ENCODE results near the gene CGB8.
A peak's percentile ranks its signal among the peaks of the same experiment; 100 is the strongest.
"Not testable (repeated sequence)": the region's sequence is repeated elsewhere in the genome, so short reads cannot be mapped to it uniquely, and the experiment has no call there.

The CGB8 gene

GRCh38 chr19:49057636-49058234 lies 8.8 kb upstream of the CGB8 start, which contains the start of gene CGB7:
Gene CGB7, minus strand, starts transcription at chr19:49057749. Its CDS starts 2,374 bp downstream, at chr19:49055375.
- peak in 1 of 2 experiments; percentile 74 for DNase-seq (ENCODE audit: low spot score in 2 of 2)
- H3K9me3 ChIP-seq = no peaks in the 10 kb centered on the region
- H3K4me1 ChIP-seq = peaks cover 4% of the 10 kb centered on the region
- H3K27me3 ChIP-seq (ENCODE audit: low read depth) = no peaks in the 10 kb centered on the region
- peak within 1 kb of the TSS; percentile 54 for H3K4me3 ChIP-seq
- in situ Hi-C loops (cut with MboI; ENCODE audit: low sequenced_read_pairs) = no loop called here
- no peaks in the 10 kb centered on the region for H3K36me3 ChIP-seq (replicated peaks)

GRCh38 chr19:49056902-49057596 lies 8.1 kb upstream of the CGB8 start:
- H3K27me3 ChIP-seq (ENCODE audit: low read depth); H3K36me3 ChIP-seq (replicated peaks); H3K9me3 ChIP-seq; H3K4me1 ChIP-seq; DNase-seq (ENCODE audit: low spot score in 2 of 2); in situ Hi-C loops (cut with MboI; ENCODE audit: low sequenced_read_pairs): not testable (repeated sequence)
- peak overlapping the region; percentile 54 for H3K4me3 ChIP-seq

DNA sequence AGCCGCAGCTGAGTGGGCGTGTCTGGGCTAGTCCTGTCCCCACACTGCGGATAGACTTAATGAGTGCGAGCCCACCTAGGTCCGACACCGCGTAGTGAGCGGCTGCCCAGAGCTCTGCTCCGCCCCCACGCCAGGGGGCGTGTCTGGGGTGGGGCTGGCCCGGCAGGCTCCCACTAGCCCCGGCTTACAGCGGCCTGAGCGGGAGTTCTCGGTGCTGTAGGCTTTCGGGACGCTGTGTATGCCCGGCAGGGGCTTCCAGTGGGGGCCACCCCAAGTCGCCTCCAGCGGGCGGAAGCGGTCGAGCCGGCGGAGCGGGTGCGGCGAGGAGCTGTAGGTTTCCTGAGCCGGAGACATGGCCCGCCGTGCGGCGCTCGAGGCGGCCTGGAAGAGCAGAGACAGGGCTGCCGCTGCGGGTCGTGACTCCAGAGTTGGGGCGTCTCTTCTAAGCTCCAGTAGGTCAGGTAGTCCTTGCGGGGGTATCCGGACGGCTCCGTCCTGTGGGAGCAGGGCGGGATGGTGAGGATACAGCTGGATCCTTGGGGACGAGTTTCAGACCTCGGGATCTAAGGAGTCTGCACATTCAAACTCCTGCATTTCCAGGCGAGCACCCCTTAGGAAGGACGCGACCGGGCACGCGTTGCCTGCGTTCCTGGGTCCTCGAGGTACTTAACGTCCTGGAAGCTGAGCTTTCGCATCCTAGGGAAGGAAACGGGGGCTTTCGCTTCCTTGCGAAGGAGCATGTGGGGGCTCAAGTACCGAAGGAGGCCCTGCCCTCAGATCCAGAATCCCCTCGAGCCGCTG lies 7.4 kb upstream of the CGB8 start:
- H3K4me3 ChIP-seq = peak overlapping the region; percentile 54
- H3K9me3 ChIP-seq = no peaks in the 10 kb centered on the region
- peaks cover 4% of the 10 kb centered on the region for H3K4me1 ChIP-seq
- in situ Hi-C loops (cut with MboI; ENCODE audit: low sequenced_read_pairs) = no loop called here
- H3K27me3 ChIP-seq (ENCODE audit: low read depth) = no peaks in the 10 kb centered on the region
- DNase-seq (ENCODE audit: low spot score in 2 of 2) = peak; percentile 67 to 87
- H3K36me3 ChIP-seq (replicated peaks) = no peaks in the 10 kb centered on the region

DNA sequence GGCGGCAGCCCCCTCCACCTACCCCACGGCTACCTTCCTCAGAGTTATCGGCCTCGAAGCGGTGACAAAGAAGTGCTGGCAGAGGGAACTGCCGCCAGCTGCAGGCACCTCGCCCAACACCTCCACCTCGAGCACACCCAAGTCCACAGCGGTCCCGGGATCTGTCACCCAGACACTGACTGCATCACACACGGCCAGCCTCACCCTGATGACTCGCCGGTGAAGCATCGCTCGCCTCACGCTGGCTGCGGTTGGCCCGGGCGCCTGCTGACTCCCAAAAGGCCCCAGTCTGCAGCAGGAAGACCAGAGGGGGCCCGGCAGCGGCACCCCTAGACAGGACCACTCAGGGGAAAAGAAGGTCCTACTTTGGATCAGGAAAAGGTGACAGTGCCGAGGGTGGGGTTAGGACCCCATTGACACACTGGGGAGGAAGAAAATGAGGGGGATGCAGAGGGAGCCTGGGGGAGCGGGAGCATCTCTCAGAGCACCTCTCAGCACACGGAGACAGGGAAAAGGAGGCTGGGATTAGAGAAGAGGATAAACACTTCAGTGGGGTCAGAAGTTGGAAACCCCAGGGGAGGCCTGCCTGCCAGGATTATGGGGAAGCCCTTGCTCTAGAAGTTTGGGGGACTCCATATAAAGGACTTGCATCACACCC lies 1.6 kb upstream of the CGB8 start:
- in situ Hi-C loops (cut with MboI; ENCODE audit: low sequenced_read_pairs); H3K9me3 ChIP-seq; H3K4me3 ChIP-seq; H3K27me3 ChIP-seq (ENCODE audit: low read depth); H3K4me1 ChIP-seq; H3K36me3 ChIP-seq (replicated peaks); DNase-seq (ENCODE audit: low spot score in 2 of 2): not testable (repeated sequence)

GRCh38 chr19:49049834-49050233 lies 923 bp upstream of the CGB8 start:
- DNase-seq (ENCODE audit: low spot score in 2 of 2); H3K27me3 ChIP-seq (ENCODE audit: low read depth); H3K4me3 ChIP-seq; in situ Hi-C loops (cut with MboI; ENCODE audit: low sequenced_read_pairs); H3K36me3 ChIP-seq (replicated peaks); H3K4me1 ChIP-seq; H3K9me3 ChIP-seq: not testable (repeated sequence)

- DNase-seq (ENCODE audit: low spot score in 2 of 2); H3K4me3 ChIP-seq; H3K4me1 ChIP-seq; in situ Hi-C loops (cut with MboI; ENCODE audit: low sequenced_read_pairs); H3K27me3 ChIP-seq (ENCODE audit: low read depth); H3K36me3 ChIP-seq (replicated peaks); H3K9me3 ChIP-seq: not testable (repeated sequence)
These were observed 5.4 kb downstream of the CGB8 start, which contains the start of gene CGB5 for GRCh38 chr19:49043548-49043947. Gene CGB5, plus strand, starts transcription at chr19:49043848. Its CDS starts 362 bp downstream, at chr19:49044210.

DNA sequence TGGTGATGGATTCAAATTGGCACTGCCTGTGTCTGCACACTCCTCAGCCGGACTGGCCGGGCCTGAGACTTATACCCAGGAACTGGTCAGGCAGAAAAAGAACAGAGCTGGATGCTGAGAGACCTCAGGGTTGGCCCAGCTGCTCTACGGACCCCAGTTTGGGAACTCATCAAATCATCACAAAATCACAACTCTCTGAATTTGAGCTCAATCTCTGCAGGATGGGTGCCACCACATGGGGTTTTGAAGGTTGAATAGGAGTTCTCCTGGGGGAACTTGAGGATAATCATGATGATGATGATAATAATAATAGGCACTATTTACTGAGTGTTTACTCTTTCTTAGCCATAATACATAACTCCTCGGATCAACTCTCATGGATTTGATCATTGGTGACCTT lies 6.2 kb downstream of the CGB8 start:
- H3K27me3 ChIP-seq (ENCODE audit: low read depth); in situ Hi-C loops (cut with MboI; ENCODE audit: low sequenced_read_pairs); H3K4me3 ChIP-seq; DNase-seq (ENCODE audit: low spot score in 2 of 2); H3K9me3 ChIP-seq; H3K36me3 ChIP-seq (replicated peaks); H3K4me1 ChIP-seq: not testable (repeated sequence)

GRCh38 chr19:49042177-49042576 lies 6.7 kb downstream of the CGB8 start:
- H3K4me1 ChIP-seq = no peaks in the 10 kb centered on the region
- H3K27me3 ChIP-seq (ENCODE audit: low read depth) = no peaks in the 10 kb centered on the region
- H3K4me3 ChIP-seq = no peak overlapping the region
- no peaks in the 10 kb centered on the region for H3K9me3 ChIP-seq
- H3K36me3 ChIP-seq (replicated peaks) = no peaks in the 10 kb centered on the region
- no peak for DNase-seq (ENCODE audit: low spot score in 2 of 2)
- in situ Hi-C loops (cut with MboI; ENCODE audit: low sequenced_read_pairs) = no loop called here

GRCh38 chr19:49039736-49040135 lies 9.2 kb downstream of the CGB8 start:
- DNase-seq (ENCODE audit: low spot score in 2 of 2); H3K4me3 ChIP-seq; H3K4me1 ChIP-seq; H3K36me3 ChIP-seq (replicated peaks); in situ Hi-C loops (cut with MboI; ENCODE audit: low sequenced_read_pairs); H3K9me3 ChIP-seq; H3K27me3 ChIP-seq (ENCODE audit: low read depth): not testable (repeated sequence)

- H3K9me3 ChIP-seq; H3K4me1 ChIP-seq; DNase-seq (ENCODE audit: low spot score in 2 of 2); H3K4me3 ChIP-seq; in situ Hi-C loops (cut with MboI; ENCODE audit: low sequenced_read_pairs); H3K27me3 ChIP-seq (ENCODE audit: low read depth); H3K36me3 ChIP-seq (replicated peaks): not testable (repeated sequence)
These were observed 10.2 kb downstream of the CGB8 start for GRCh38 chr19:49038557-49039276.

- H3K36me3 ChIP-seq (replicated peaks); H3K4me3 ChIP-seq; H3K4me1 ChIP-seq; H3K27me3 ChIP-seq (ENCODE audit: low read depth); DNase-seq (ENCODE audit: low spot score in 2 of 2); in situ Hi-C loops (cut with MboI; ENCODE audit: low sequenced_read_pairs); H3K9me3 ChIP-seq: not testable (repeated sequence)
These were observed 10.8 kb downstream of the CGB8 start for GRCh38 chr19:49038111-49038510.

GRCh38 chr19:49036815-49037214 lies 12.1 kb downstream of the CGB8 start, which contains the start of gene CGB1:
Gene CGB1, minus strand, starts transcription at chr19:49036895. Its CDS starts 184 bp downstream, at chr19:49036711.
- H3K36me3 ChIP-seq (replicated peaks); in situ Hi-C loops (cut with MboI; ENCODE audit: low sequenced_read_pairs); H3K9me3 ChIP-seq; H3K27me3 ChIP-seq (ENCODE audit: low read depth); H3K4me1 ChIP-seq: not testable (repeated sequence)
- DNase-seq (ENCODE audit: low spot score in 2 of 2) = peak; percentile 64 to 89
- H3K4me3 ChIP-seq = peak within 1 kb of the TSS; percentile 13; the same call in 1 of the 2 replicates

GRCh38 chr19:49031642-49032301 lies 17.1 kb downstream of the CGB8 start, which contains the start of gene CGB2:
Gene CGB2, plus strand, starts transcription at chr19:49031890. Its CDS starts 206 bp downstream, at chr19:49032096.
- DNase-seq (ENCODE audit: low spot score in 2 of 2) = peak; percentile 21 to 80
- H3K27me3 ChIP-seq (ENCODE audit: low read depth); H3K36me3 ChIP-seq (replicated peaks); H3K9me3 ChIP-seq; H3K4me3 ChIP-seq; in situ Hi-C loops (cut with MboI; ENCODE audit: low sequenced_read_pairs); H3K4me1 ChIP-seq: not testable (repeated sequence)

All from HAP-1 (cell line).